ENCODE data around the gene KMT5C.

DNA sequence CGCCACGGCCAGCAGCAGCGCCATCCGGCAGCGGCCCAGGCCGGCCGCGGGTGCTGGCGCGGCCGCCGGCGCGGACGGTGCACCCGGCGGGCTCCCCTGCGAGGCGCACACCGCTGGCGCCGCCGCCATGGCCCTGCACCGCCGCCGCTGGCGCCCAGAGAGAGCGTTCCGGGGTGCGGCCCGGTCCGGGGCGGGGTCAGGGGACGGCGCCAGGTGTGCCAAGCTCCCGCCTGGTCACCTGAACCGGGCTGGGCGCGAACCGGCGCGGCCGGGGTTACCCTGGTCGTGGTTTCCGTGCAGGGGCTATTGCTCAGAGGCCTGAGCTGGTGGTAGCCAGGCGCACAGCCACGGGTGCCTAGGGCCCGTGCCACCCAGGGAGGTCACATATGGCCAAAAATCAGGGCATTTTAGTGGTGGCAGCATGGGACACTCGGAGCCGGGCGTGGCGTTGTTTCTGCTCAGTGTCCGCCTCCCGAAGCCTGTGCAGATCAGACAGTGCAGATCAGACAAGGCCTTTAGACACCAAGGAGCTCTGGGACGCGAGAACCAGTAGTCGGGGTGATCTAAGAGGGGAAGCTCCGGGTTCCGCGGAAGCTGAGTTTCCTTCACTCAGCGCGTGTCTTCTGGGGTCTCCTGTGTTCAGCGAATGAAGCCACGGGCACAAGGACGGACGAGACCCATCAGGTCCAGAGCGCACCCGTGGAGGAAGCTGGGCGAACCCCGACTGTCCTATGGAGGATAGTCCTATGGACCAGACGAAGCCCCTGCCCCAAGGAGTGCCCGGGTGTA lies 44.6 kb downstream of the KMT5C start, which contains the start of gene TMEM238:
- TF ChIP-seq, protein P1, sequence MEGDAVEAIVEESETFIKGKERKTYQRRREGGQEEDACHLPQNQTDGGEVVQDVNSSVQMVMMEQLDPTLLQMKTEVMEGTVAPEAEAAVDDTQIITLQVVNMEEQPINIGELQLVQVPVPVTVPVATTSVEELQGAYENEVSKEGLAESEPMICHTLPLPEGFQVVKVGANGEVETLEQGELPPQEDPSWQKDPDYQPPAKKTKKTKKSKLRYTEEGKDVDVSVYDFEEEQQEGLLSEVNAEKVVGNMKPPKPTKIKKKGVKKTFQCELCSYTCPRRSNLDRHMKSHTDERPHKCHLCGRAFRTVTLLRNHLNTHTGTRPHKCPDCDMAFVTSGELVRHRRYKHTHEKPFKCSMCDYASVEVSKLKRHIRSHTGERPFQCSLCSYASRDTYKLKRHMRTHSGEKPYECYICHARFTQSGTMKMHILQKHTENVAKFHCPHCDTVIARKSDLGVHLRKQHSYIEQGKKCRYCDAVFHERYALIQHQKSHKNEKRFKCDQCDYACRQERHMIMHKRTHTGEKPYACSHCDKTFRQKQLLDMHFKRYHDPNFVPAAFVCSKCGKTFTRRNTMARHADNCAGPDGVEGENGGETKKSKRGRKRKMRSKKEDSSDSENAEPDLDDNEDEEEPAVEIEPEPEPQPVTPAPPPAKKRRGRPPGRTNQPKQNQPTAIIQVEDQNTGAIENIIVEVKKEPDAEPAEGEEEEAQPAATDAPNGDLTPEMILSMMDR (IDR thresholded peaks at IDR 0.05), result peak in 2 of 6 experiments; percentile 33 to 45
- peak in 1 of 4 donors; percentile 63 for TF ChIP-seq POLR2A (IDR thresholded peaks at IDR 0.05)

Data from upper lobe of left lung (tissue), 4 donors.